Epithelial cell of esophagus (primary cell): ENCODE results near the gene CDX4.
"Not testable (repeated sequence)": the region's sequence is repeated elsewhere in the genome, so short reads cannot be mapped to it uniquely, and the experiment has no call there.

ENCODE experiments used
- DNase-seq: peaks from one replicate; pipeline ENCODE4 v3.0.0; 2010; ENCODE audit warnings: low read depth
- H3K4me3 ChIP-seq: 2 replicates; pipeline ENCODE4 v1.5.1; 2011; ENCODE audit warnings: mild to moderate bottlenecking, low read length, control low read depth
- CTCF ChIP-seq: IDR thresholded peaks from 2 replicates; pipeline ENCODE4 v1.5.1; 2011; ENCODE audit warnings: low read depth, mild to moderate bottlenecking, low read length, control low read depth, inconsistent platforms; ENCODE audit not compliant: insufficient read depth; ENCODE audit errors: missing control alignments

CDX4 gene

GRCh38 chrX:73448379-73448778 lies 1.5 kb downstream of the CDX4 start:
- H3K4me3 ChIP-seq: no peak overlapping the region
- no peak for DNase-seq
- no peak for TF ChIP-seq CTCF

DNA sequence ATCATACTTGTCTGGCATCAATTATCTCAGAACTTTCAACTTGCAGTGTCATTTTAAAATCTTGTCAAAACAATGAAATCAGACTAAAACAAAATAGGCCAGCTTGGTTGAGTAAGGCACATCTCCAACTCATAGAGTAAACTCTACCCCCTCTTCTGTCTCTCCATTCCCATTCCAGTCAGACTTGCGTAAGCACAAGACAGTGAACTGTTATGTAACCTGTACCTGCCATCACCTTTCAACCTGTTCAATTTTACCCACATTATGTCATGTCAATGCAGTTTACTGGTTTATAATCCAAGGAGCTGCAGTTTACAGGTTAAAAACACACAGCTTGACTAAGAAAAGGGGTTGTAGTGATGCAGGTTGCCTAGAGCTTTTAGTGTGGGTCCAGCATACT lies 8.3 kb downstream of the CDX4 start:
- no peak for DNase-seq
- no peak for TF ChIP-seq CTCF
- no peak overlapping the region for H3K4me3 ChIP-seq

GRCh38 chrX:73457306-73457705 lies 10.5 kb downstream of the CDX4 start:
- H3K4me3 ChIP-seq: no peak overlapping the region
- no peak for TF ChIP-seq CTCF
- DNase-seq: no peak

DNA sequence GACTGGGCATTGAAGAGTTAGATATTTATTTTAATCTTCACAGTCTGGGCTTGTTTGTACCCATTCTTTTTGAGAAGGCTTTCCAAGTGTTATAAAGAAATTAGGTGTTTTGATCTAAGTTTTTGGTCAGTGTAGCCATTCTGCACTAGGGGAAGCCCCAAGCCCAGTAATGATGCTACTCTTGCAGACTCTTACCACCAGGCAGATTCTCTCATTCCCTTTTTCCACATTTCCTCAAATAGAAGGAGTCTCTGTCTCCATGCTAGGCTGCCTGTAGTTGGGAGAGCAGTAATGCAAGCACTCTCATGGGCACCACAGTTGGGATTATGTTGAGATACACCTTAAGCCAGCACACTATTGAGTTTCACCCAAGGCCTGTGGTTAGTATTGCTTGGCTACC lies 21.5 kb downstream of the CDX4 start:
- DNase-seq: no peak
- no peak for TF ChIP-seq CTCF
- H3K4me3 ChIP-seq: no peak overlapping the region

GRCh38 chrX:73478961-73479360 lies 32.1 kb downstream of the CDX4 start:
- H3K4me3 ChIP-seq: no peak overlapping the region
- no peak for DNase-seq
- no peak for TF ChIP-seq CTCF

DNA sequence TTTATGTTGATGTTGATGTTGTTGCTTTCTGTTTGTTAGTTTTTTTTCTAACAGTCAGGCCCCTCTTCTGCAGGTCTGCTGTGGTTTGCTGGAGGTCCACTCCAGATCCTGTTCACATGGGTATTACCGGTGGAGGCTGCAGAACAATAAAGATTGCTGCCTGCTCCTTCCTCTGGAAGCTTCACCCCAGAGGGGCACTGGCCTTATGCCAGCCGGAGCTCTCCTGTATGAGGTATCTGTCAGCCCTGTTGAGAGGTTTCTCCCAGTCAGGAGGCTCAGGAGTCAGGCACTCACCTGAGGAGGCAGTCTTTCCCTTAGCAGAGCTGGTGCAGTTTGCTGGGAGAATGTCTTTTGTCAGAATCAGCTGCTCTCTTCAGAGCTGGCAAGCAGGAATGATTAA lies 34.7 kb downstream of the CDX4 start:
- no peak for DNase-seq
- no peak for TF ChIP-seq CTCF
- no peak overlapping the region for H3K4me3 ChIP-seq

- H3K4me3 ChIP-seq: no peak overlapping the region
- no peak for DNase-seq
- TF ChIP-seq CTCF: no peak
Observed at GRCh38 chrX:73490661-73491060, 43.8 kb downstream of the CDX4 start.

- not testable (repeated sequence) for DNase-seq, H3K4me3 ChIP-seq
Observed at GRCh38 chrX:73492178-73492577, 45.3 kb downstream of the CDX4 start.
